Small intestine (tissue), 7 donors: ENCODE measurements around the gene HMGA1. TPM values are rescaled to one million over a fixed set of nuclear protein-coding genes. Genes with fewer than 3 reads are reported as not detected.
A peak's percentile ranks its signal among the peaks of the same experiment; 100 is the strongest.

Experiments used
- DNase-seq, 2 donors: peaks; one replicate each; pipeline versions ENCODE4 v3.0.0 to v3.0.0-alpha.2; 2013
- FAIRE-seq: peaks from 2 replicates; lab custom pipeline; 2012; peaks lifted over from hg19 to GRCh38; lab: Jason Lieb, UNC
- H3K27ac ChIP-seq, 3 donors: one replicate each; pipeline ENCODE4 v1.5.1; 2013; ENCODE audit warnings: low read length in 2 of 3, mild to moderate bottlenecking in 2 of 3, control low read depth in 1 of 3, inconsistent platforms in 1 of 3, low read depth in 1 of 3, moderate library complexity in 1 of 3
- H3K27me3 ChIP-seq, 3 donors: one replicate each; pipeline ENCODE4 v1.6.1; 2013; ENCODE audit warnings: low read length in 3 of 3, inconsistent platforms in 1 of 3; ENCODE audit not compliant: control insufficient read depth in 3 of 3, insufficient read depth in 3 of 3
- H3K36me3 ChIP-seq, 3 donors: one replicate each; pipeline ENCODE4 v1.6.1; 2013; ENCODE audit warnings: low read length in 3 of 3, inconsistent platforms in 1 of 3, low read depth in 1 of 3, mild to moderate bottlenecking in 1 of 3, moderate library complexity in 1 of 3; ENCODE audit not compliant: control insufficient read depth in 3 of 3, insufficient read depth in 2 of 3
- H3K4me1 ChIP-seq, 3 donors: one replicate each; pipeline ENCODE4 v1.6.1; 2013; ENCODE audit warnings: low read length in 2 of 3, inconsistent platforms in 1 of 3, low read depth in 1 of 3, mild to moderate bottlenecking in 1 of 3, moderate library complexity in 1 of 3; ENCODE audit not compliant: control insufficient read depth in 3 of 3, insufficient read depth in 2 of 3
- H3K4me3 ChIP-seq, 3 donors: one replicate each; pipeline ENCODE4 v1.5.1; 2013; ENCODE audit warnings: low read length in 3 of 3, control low read depth in 1 of 3, inconsistent platforms in 1 of 3, low read depth in 1 of 3, mild to moderate bottlenecking in 1 of 3, moderate library complexity in 1 of 3
- H3K9me3 ChIP-seq, 2 donors: one replicate each; pipeline ENCODE4 v1.6.1; 2013; ENCODE audit warnings: low read depth in 1 of 2, low read length in 1 of 2; ENCODE audit not compliant: control insufficient read depth in 2 of 2, insufficient read depth in 1 of 2
- WGBS, 3 donors: extraction: QIAGEN DNeasy Blood & Tissue Kit; methylation state at CpG; one replicate each; pipeline ENCODE4 v1.1.7; 2013; 5-methylcytosine and 5-hydroxymethylcytosine counted together
- polyA plus RNA-seq, 4 donors: library from polyadenylated mRNA; stranded (reverse) in 3 of 4; unstranded in 1 of 4; fragments of 200-250 nt in 3 of 4; fragments of 120-200 nt in 1 of 4; gene quantifications; one replicate each; pipeline versions ENCODE4 v1.2.1 to v1.2.3, GENCODE V29; 2013
- donor health status: healthy with polysubstance abuse.
- donor health status: control.
- donor health status: control.
- donor health status: Bipolar disorder and iron deficiency.
- donor health status: healthy.

The HMGA1 gene
- polyA plus RNA-seq, 4 donors, result 77.6 to 476 (median 170) TPM

DNA sequence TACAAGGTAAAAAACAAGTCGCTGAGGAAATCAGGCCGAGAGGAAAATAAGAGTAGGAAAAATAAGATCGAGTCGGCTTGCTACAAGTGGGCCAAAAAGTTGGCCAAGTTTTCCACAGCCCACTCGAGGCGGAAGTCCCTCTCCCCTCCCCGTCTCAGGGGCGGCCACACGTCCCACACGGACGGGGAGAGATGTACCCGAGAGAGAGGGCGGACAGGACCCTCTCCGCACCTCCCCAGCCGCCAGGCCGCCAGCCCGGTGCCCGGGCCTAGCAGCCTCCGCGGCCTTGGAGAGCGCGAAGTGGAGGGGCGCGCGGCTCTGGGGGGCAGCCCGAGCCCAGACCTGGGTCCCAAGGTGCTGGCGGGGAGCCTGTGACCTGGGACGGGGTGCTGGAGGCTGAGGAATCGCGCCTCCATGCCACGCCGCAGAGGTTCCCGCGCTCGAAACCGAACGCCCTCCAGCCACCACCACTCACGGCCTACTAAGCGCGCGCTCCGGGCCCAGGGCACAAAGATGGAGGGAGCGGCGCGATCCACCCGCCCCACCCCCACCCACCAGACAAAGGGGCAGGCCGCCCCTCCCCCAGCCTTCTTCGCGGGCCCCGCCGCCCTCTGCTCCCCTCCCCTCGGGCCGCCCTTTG, 1.9 kb upstream of the HMGA1 start:
- Histone ChIP-seq H3K4me1 (peaks cover 2 to 19% (median 5%) of the 10 kb centered on the region in 3 donors), H3K27me3 (no peaks in the 10 kb centered on the region), H3K9me3 (no peaks in the 10 kb centered on the region), H3K4me3 (peak overlapping the region in 2 of 3 donors; percentile 4 to 87), H3K36me3 (peaks cover 0 to under 1% (median 0%) of the 10 kb centered on the region in 3 donors), H3K27ac (peak overlapping the region; percentile 53 to 74 (median 66))
- 72 to 82% (median 78%) methylated on average over 41 to 53 of the region's 53 CpGs for WGBS, 3 donors
- no peak for DNase-seq
- no peak for FAIRE-seq

DNA sequence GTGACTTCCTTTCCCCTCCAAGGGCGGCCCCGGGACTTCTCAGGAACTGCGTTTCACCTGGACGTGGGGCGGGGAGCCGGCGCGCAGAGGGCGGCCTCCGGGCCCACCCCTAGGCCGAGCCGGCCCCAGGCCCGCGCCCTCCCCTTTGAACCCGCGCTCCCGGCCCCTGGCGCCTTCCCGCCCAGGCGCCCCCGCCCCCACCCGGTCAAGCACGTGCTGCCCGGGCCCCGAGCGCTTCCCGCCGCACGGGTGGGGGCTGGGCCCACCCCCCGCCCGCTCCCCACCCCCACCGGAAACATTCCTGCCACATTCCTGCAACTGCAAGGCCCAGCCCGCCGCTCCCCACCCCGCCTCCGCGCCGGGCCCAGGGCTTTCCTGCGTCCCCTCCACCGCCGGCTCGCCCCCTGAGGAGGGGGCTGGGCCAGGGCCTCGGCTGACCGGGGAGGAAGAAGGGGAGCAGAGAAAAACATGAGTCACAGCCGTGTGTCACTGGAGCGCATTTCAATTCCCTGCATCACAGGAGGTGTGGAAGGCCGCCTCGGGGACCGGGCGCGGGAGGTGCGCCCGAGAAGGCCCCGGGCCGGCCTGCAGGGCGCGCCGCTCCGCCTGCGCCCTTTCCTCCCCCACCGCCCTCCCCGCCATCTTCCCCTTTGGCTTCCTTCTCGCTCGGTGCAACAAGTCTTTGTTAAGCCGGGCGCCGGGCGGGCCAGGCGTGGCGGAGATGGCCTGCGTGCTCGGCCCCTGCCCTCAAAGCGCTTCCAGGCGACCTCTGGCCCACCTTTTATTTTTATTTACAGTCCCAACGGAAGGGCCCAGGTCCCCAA, 1.2 kb upstream of the HMGA1 start:
- peak overlapping the region; percentile 38 to 87 (median 76) for H3K4me3 ChIP-seq
- no peaks in the 10 kb centered on the region for H3K27me3 ChIP-seq
- peaks cover 0 to 6% (median 0%) of the 10 kb centered on the region in 3 donors for H3K36me3 ChIP-seq
- 2 to 6% (median 2%) methylated on average over 30 to 75 of the region's 75 CpGs for WGBS, 3 donors
- no peaks in the 10 kb centered on the region for H3K9me3 ChIP-seq
- peak; percentile 37 to 88 for DNase-seq
- FAIRE-seq, result no peak
- peak overlapping the region; percentile 98 to 100 (median 99) for H3K27ac ChIP-seq
- peaks cover 2 to 26% (median 5%) of the 10 kb centered on the region in 3 donors for H3K4me1 ChIP-seq

DNA sequence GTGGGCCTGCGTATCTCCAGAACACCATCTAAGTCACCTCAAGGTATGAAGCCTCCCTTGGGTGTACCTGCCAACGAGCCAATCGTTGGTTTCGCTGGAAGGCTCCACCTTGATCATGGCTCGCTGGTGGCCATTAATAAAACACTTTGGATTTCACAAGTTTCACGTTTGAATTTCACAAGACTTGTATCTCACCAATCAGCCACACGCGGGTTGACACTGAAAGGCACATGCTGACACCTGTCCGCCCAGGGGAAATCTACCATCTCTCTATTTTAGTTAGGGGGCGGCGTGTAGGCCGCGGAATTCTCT, 586 bp upstream of the HMGA1 start:
- H3K4me3 ChIP-seq, result peak overlapping the region; percentile 76 to 87 (median 79)
- no peaks in the 10 kb centered on the region for H3K9me3 ChIP-seq
- peaks cover 0 to 11% (median 0%) of the 10 kb centered on the region in 3 donors for H3K36me3 ChIP-seq
- DNase-seq, result peak; percentile 85 to 86
- H3K27me3 ChIP-seq, result no peaks in the 10 kb centered on the region
- WGBS, 3 donors, result 3 to 17% (median 8%) methylated on average over 13 of the region's 13 CpGs
- H3K4me1 ChIP-seq, result peaks cover 2 to 26% (median 5%) of the 10 kb centered on the region in 3 donors
- FAIRE-seq, result no peak
- peak overlapping the region; percentile 98 to 100 (median 99) for H3K27ac ChIP-seq

DNA sequence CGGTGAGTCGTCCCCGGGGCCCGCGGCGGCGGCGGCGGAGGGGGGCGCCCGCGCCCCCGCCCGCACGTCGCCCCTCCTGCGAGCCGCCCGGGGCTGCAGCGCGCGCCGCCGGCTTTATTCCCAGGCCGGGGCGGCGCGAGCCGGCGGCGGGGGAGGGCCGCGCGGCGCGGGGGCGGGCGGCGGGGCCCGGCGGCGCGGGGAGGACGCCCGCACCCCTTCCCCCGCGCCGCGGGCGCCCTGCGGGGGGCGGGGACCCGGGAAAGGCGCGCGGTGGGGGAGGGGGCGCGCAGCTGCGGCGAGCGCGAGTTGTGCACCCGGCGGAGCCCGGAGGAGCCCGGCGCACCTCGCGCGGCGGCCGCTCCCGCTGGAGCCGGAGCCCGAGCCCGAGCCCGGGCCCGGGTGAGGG, 646 bp downstream of the HMGA1 start:
- peak overlapping the region; percentile 65 to 100 (median 99) for H3K27ac ChIP-seq
- H3K4me3 ChIP-seq, result peak overlapping the region; percentile 79 to 87 (median 79)
- FAIRE-seq (no peak), DNase-seq (peak in 1 of 2 donors; percentile 58)
- no peaks in the 10 kb centered on the region for H3K27me3 ChIP-seq
- WGBS, 3 donors, result 0 to 1% (median 0%) methylated on average over 13 to 78 of the region's 78 CpGs
- peaks cover 2 to 26% (median 5%) of the 10 kb centered on the region in 3 donors for H3K4me1 ChIP-seq
- no peaks in the 10 kb centered on the region for H3K9me3 ChIP-seq
- peaks cover 2 to 23% (median 2%) of the 10 kb centered on the region in 3 donors for H3K36me3 ChIP-seq

DNA sequence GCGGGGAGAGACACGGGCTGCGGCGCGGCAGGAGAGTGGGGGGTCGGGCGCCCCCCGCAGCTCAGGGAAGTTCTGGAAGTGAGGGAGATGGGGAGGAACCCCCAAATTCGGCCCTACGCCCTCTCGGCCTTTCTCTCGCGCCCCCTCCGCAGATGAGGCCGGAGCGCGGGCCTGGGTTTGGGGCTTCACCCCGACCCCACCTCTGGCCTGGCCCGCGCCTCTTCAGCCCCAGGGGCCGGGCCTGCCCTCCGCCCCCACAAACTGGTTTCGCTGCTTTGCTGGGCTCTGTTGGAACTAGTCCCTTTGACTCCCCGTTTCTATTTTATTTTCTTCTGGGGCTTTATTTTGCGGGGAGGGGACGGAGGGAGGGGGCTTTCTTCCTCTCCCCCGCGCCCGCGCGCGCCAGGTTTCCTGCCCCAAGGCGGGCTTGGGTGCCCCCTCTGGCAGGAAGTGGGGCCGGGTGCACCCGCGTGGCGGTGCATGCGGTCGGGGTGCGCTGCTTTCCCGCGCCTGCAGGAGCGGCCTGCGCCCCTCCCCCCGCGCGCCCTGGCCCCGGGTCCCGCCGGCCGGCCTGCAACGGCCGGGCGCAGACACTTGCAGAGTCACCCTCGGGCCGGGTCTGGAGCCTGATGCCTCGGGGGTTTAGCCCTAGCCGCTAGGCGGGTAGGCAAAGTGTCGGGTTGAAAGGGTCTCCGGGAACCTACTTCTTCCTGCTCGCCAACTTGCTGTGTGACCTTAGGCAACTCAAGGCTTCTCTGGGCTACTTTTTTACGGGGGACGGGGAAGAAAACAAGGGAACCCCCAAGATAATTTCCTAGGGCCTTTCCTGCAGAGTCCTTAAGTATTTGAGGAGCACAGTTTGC, 1.3 kb downstream of the HMGA1 start:
- Histone ChIP-seq H3K27ac (peak overlapping the region; percentile 65 to 85 (median 71)), H3K4me1 (peaks cover 2 to 26% (median 7%) of the 10 kb centered on the region in 3 donors), H3K4me3 (peak overlapping the region; percentile 79 to 87 (median 79)), H3K27me3 (no peaks in the 10 kb centered on the region), H3K36me3 (peaks cover 2 to 30% (median 2%) of the 10 kb centered on the region in 3 donors), H3K9me3 (no peaks in the 10 kb centered on the region)
- FAIRE-seq (no peak), DNase-seq (peak; percentile 56 to 76)
- whole genome bisulfite sequencing, 3 donors, result 1 to 5% (median 3%) methylated on average over 53 to 64 of the region's 64 CpGs

DNA sequence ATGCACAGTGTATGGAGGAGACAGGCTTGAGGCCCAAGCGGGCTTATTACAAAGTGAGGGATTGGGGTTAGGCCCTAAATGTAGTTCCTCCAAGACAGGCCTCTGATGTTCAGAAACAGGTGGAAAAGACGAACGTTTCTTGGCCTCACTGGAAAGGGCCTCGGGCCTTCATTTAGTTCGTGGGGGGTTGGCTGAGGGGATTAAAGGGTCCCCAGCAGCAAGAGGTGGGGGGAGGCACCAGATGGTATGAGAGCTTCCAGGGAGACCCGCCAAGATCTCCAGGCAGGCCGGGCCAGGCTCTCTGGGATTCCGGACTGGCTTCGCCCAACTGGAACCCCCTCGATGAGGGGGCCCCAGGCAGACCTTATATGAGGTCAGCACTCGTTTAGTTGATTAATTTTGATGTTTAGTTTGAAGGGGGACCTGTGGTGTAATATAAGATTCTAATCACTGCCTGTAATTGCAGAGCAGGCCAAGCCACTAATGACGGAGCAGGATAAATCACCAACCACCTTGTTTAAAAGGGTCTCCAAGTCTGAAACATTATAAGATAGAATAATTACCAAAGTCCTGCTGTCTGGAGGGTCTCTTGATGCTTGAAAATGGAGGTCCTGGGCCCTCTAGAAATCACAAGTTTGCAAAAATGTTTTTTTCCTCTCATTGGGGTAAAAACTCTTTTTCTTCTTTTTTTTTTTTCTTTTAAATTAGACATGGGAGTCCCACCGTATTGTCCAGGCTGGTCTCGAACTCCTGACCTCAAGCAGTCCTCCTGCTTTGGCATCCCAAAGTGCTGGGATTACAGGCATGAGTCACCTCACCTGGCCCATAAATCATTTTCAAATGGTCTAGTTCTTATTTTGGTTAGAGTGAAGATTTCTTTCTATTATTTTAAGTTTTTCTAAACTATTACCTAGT, 2.2 kb downstream of the HMGA1 start:
- peak overlapping the region; percentile 79 to 87 (median 79) for H3K4me3 ChIP-seq
- peaks cover 2 to 26% (median 16%) of the 10 kb centered on the region in 3 donors for H3K4me1 ChIP-seq
- DNase-seq, result no peak

DNA sequence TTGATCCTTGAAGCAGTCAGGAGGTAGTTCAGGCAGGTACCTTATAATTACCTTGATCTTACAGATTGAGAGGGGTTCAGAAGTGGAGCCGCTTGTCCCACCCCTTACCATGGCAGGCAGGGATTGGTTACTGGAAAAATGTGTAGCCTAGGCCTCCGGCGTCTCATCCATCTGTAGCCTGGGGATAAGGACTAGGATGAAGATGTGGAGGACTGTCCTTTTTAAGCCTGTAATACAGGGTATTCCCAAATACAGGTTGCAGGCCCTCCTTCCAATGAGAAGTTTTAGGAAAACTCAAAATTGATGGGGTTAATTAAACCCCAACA, 2.8 kb downstream of the HMGA1 start:
- FAIRE-seq (no peak), DNase-seq (no peak)
- Histone ChIP-seq H3K9me3 (no peaks in the 10 kb centered on the region), H3K27me3 (no peaks in the 10 kb centered on the region), H3K27ac (peak overlapping the region in 2 of 3 donors; percentile 33 to 48), H3K36me3 (peaks cover 2 to 45% (median 3%) of the 10 kb centered on the region in 3 donors), H3K4me3 (no peak overlapping the region), H3K4me1 (peaks cover 2 to 26% (median 18%) of the 10 kb centered on the region in 3 donors)
- WGBS, 3 donors, result 20 to 63% (median 45%) methylated on average over 3 of the region's 3 CpGs

More for the DNA sequence above, 2.2 kb downstream of the HMGA1 start:
- 17 to 49% (median 29%) methylated on average over 14 of the region's 14 CpGs for WGBS, 3 donors
- H3K27me3 ChIP-seq, result no peaks in the 10 kb centered on the region
- peaks cover 2 to 39% (median 2%) of the 10 kb centered on the region in 3 donors for H3K36me3 ChIP-seq
- no peak for FAIRE-seq
- H3K27ac ChIP-seq, result peak overlapping the region in 1 of 3 donors; percentile 85
- H3K9me3 ChIP-seq, result no peaks in the 10 kb centered on the region
